ENCODE results near the gene TF. TPM values are rescaled to one million over a fixed set of nuclear protein-coding genes. Genes with fewer than 3 reads are reported as not detected.

The TF gene
- polyA plus RNA-seq, 3 donors from 2014 or later = not detected

- Mint-ChIP-seq H3K27ac (no peak overlapping the region), H3K4me1 (no peaks in the 10 kb centered on the region), H3K9me3 (no peaks in the 10 kb centered on the region), H3K4me3 (no peak overlapping the region), H3K27me3 (ENCODE audit: low read depth in 3 of 3) (peaks cover 0 to 2% (median 1%) of the 10 kb centered on the region in 3 donors), H3K36me3 (no peaks in the 10 kb centered on the region)
- no peak for DNase-seq
Observed at GRCh38 chr3:133833880-133834620, 87.9 kb downstream of the TF start.

- Mint-ChIP-seq H3K36me3 (no peaks in the 10 kb centered on the region), H3K9me3 (no peaks in the 10 kb centered on the region), H3K4me1 (no peaks in the 10 kb centered on the region), H3K4me3 (no peak overlapping the region), H3K27me3 (ENCODE audit: low read depth in 3 of 3) (peaks cover 0 to 2% (median 0%) of the 10 kb centered on the region in 3 donors), H3K27ac (no peak overlapping the region)
- DNase-seq = no peak
Observed at GRCh38 chr3:133834621-133835417, 88.6 kb downstream of the TF start.

GRCh38 chr3:133835418-133835743 is 89.2 kb downstream of the TF start:
- peaks cover 0 to 4% (median 0%) of the 10 kb centered on the region in 3 donors for H3K27me3 Mint-ChIP-seq (ENCODE audit: low read depth in 3 of 3)
- no peaks in the 10 kb centered on the region for H3K4me1 Mint-ChIP-seq
- H3K9me3 Mint-ChIP-seq = no peaks in the 10 kb centered on the region
- no peaks in the 10 kb centered on the region for H3K36me3 Mint-ChIP-seq
- no peak overlapping the region for H3K27ac Mint-ChIP-seq
- no peak overlapping the region for H3K4me3 Mint-ChIP-seq
- no peak for DNase-seq

GRCh38 chr3:133835961-133836360 is 89.8 kb downstream of the TF start:
- H3K9me3 Mint-ChIP-seq = no peaks in the 10 kb centered on the region

GRCh38 chr3:133836497-133837158 is 90.4 kb downstream of the TF start:
- Mint-ChIP-seq H3K27me3 (ENCODE audit: low read depth in 3 of 3) (peaks cover 0 to 4% (median 0%) of the 10 kb centered on the region in 3 donors), H3K4me1 (no peaks in the 10 kb centered on the region), H3K9me3 (no peaks in the 10 kb centered on the region), H3K4me3 (no peak overlapping the region), H3K27ac (peak overlapping the region in 1 of 6 donors; percentile 18), H3K36me3 (no peaks in the 10 kb centered on the region)
- no peak for DNase-seq

More at GRCh38 chr3:133835961-133836360, 89.8 kb downstream of the TF start:
- no peak for DNase-seq
- no peak overlapping the region for H3K4me3 Mint-ChIP-seq
- no peaks in the 10 kb centered on the region for H3K4me1 Mint-ChIP-seq
- no peaks in the 10 kb centered on the region for H3K36me3 Mint-ChIP-seq
- no peak overlapping the region for H3K27ac Mint-ChIP-seq
- peaks cover 0 to 4% (median 0%) of the 10 kb centered on the region in 3 donors for H3K27me3 Mint-ChIP-seq (ENCODE audit: low read depth in 3 of 3)

GRCh38 chr3:133837487-133838295 is 91.5 kb downstream of the TF start:
- Mint-ChIP-seq H3K9me3 (no peaks in the 10 kb centered on the region), H3K36me3 (no peaks in the 10 kb centered on the region), H3K27ac (no peak overlapping the region), H3K4me3 (no peak overlapping the region), H3K4me1 (no peaks in the 10 kb centered on the region), H3K27me3 (ENCODE audit: low read depth in 3 of 3) (peaks cover 0 to 4% (median 0%) of the 10 kb centered on the region in 3 donors)
- DNase-seq = no peak

GRCh38 chr3:133838296-133838789 is 92.2 kb downstream of the TF start:
- peaks cover 0 to 4% (median 0%) of the 10 kb centered on the region in 3 donors for H3K27me3 Mint-ChIP-seq (ENCODE audit: low read depth in 3 of 3)
- H3K4me1 Mint-ChIP-seq = no peaks in the 10 kb centered on the region
- H3K4me3 Mint-ChIP-seq = no peak overlapping the region
- DNase-seq = no peak
- no peak overlapping the region for H3K27ac Mint-ChIP-seq
- H3K36me3 Mint-ChIP-seq = no peaks in the 10 kb centered on the region
- H3K9me3 Mint-ChIP-seq = no peaks in the 10 kb centered on the region

GRCh38 chr3:133838916-133839800 is 93.0 kb downstream of the TF start:
- no peak overlapping the region for H3K27ac Mint-ChIP-seq
- H3K4me1 Mint-ChIP-seq = no peaks in the 10 kb centered on the region
- no peak overlapping the region for H3K4me3 Mint-ChIP-seq
- H3K9me3 Mint-ChIP-seq = no peaks in the 10 kb centered on the region
- DNase-seq = no peak
- no peaks in the 10 kb centered on the region for H3K36me3 Mint-ChIP-seq
- peaks cover 0 to 3% (median 0%) of the 10 kb centered on the region in 3 donors for H3K27me3 Mint-ChIP-seq (ENCODE audit: low read depth in 3 of 3)

GRCh38 chr3:133840055-133840737 is 94.0 kb downstream of the TF start:
- Mint-ChIP-seq H3K4me1 (no peaks in the 10 kb centered on the region), H3K27ac (no peak overlapping the region), H3K4me3 (no peak overlapping the region), H3K9me3 (no peaks in the 10 kb centered on the region), H3K27me3 (ENCODE audit: low read depth in 3 of 3) (peaks cover 0 to 2% (median 0%) of the 10 kb centered on the region in 3 donors), H3K36me3 (no peaks in the 10 kb centered on the region)
- no peak for DNase-seq

- no peaks in the 10 kb centered on the region for H3K9me3 Mint-ChIP-seq
- no peaks in the 10 kb centered on the region for H3K4me1 Mint-ChIP-seq
- peaks cover 0 to 2% (median 0%) of the 10 kb centered on the region in 3 donors for H3K27me3 Mint-ChIP-seq (ENCODE audit: low read depth in 3 of 3)
- DNase-seq = no peak
- H3K4me3 Mint-ChIP-seq = no peak overlapping the region
- H3K27ac Mint-ChIP-seq = no peak overlapping the region
- H3K36me3 Mint-ChIP-seq = no peaks in the 10 kb centered on the region
Observed at GRCh38 chr3:133840767-133841166, 94.6 kb downstream of the TF start.

GRCh38 chr3:133841196-133841595 is 95.0 kb downstream of the TF start:
- Mint-ChIP-seq H3K9me3 (no peaks in the 10 kb centered on the region), H3K27me3 (ENCODE audit: low read depth in 3 of 3) (peaks cover 0 to 2% (median 0%) of the 10 kb centered on the region in 3 donors), H3K36me3 (no peaks in the 10 kb centered on the region), H3K27ac (no peak overlapping the region), H3K4me1 (no peaks in the 10 kb centered on the region), H3K4me3 (no peak overlapping the region)
- DNase-seq = no peak

- no peak overlapping the region for H3K27ac Mint-ChIP-seq
- no peak overlapping the region for H3K4me3 Mint-ChIP-seq
- H3K36me3 Mint-ChIP-seq = no peaks in the 10 kb centered on the region
- H3K4me1 Mint-ChIP-seq = no peaks in the 10 kb centered on the region
- no peaks in the 10 kb centered on the region for H3K9me3 Mint-ChIP-seq
- H3K27me3 Mint-ChIP-seq (ENCODE audit: low read depth in 3 of 3) = peaks cover 0 to 2% (median under 1%) of the 10 kb centered on the region in 3 donors
- DNase-seq = no peak
Observed at GRCh38 chr3:133842158-133842557, 96.0 kb downstream of the TF start.

Data from immature natural killer cell (primary cell).